ENCODE measurements around the gene BHLHA15. TPM values are rescaled to one million over a fixed set of nuclear protein-coding genes. Genes with fewer than 3 reads are reported as not detected.

Gene BHLHA15
- total RNA-seq, 2 experiments from 2014 or later, result 0.23 to 0.47 TPM

- intact Hi-C loops (cut with DNase I, micrococcal nuclease), result no loop called here
- no peak overlapping the region for H3K4me3 Mint-ChIP-seq
- peaks cover 7% of the 10 kb centered on the region for H3K36me3 Mint-ChIP-seq (ENCODE audit: low read depth)
- no peaks in the 10 kb centered on the region for H3K27me3 Mint-ChIP-seq
- ChIA-PET CTCF (interaction anchor here (0.5 kb wide), 1 partner anchor 170 kb away, joined by 6 read pairs; no protein-coding TSS in a partner anchor), POLR2A (interaction anchor here (0.6 kb wide), 1 partner anchor 36 kb away, joined by 3 read pairs; no protein-coding TSS in a partner anchor)
- ATAC-seq, result no peak
- no peaks in the 10 kb centered on the region for H3K9me3 Mint-ChIP-seq (ENCODE audit: low read depth)
- peaks cover 14% of the 10 kb centered on the region for H3K4me1 Mint-ChIP-seq
- no peak for DNase-seq
- H3K27ac Mint-ChIP-seq, result no peak overlapping the region
Observed at GRCh38 chr7:98222533-98223195, 11.4 kb downstream of the BHLHA15 start.

- intact Hi-C loops (cut with DNase I, micrococcal nuclease), result no loop called here
- no peak overlapping the region for H3K27ac Mint-ChIP-seq
- H3K36me3 Mint-ChIP-seq (ENCODE audit: low read depth), result peaks cover 10% of the 10 kb centered on the region
- ChIA-PET POLR2A (no interaction called here), CTCF (no interaction called here)
- H3K4me1 Mint-ChIP-seq, result peaks cover 11% of the 10 kb centered on the region
- no peak for DNase-seq
- H3K9me3 Mint-ChIP-seq (ENCODE audit: low read depth), result no peaks in the 10 kb centered on the region
- H3K4me3 Mint-ChIP-seq, result no peak overlapping the region
- no peak for ATAC-seq
- no peaks in the 10 kb centered on the region for H3K27me3 Mint-ChIP-seq
Observed at GRCh38 chr7:98223351-98223897, 12.2 kb downstream of the BHLHA15 start.

- Mint-ChIP-seq H3K36me3 (ENCODE audit: low read depth) (peaks cover 9% of the 10 kb centered on the region), H3K9me3 (ENCODE audit: low read depth) (no peaks in the 10 kb centered on the region), H3K27me3 (no peaks in the 10 kb centered on the region), H3K4me1 (peaks cover 5% of the 10 kb centered on the region), H3K27ac (no peak overlapping the region), H3K4me3 (no peak overlapping the region)
- intact Hi-C loops (cut with DNase I, micrococcal nuclease), result no loop called here
- ChIA-PET CTCF (no interaction called here), POLR2A (no interaction called here)
- ATAC-seq (no peak), DNase-seq (no peak)
Observed at GRCh38 chr7:98223898-98224700, 12.9 kb downstream of the BHLHA15 start.

GRCh38 chr7:98224701-98225181, 13.5 kb downstream of the BHLHA15 start:
- intact Hi-C loops (cut with DNase I, micrococcal nuclease), result no loop called here
- ATAC-seq, result no peak
- Mint-ChIP-seq H3K4me1 (peaks cover 1% of the 10 kb centered on the region), H3K27me3 (no peaks in the 10 kb centered on the region), H3K4me3 (no peak overlapping the region), H3K9me3 (ENCODE audit: low read depth) (no peaks in the 10 kb centered on the region), H3K36me3 (ENCODE audit: low read depth) (peaks cover 9% of the 10 kb centered on the region), H3K27ac (no peak overlapping the region)
- POLR2A ChIA-PET, result no interaction called here
- CTCF ChIA-PET, result no interaction called here
- DNase-seq, result no peak

GRCh38 chr7:98225913-98226614, 14.8 kb downstream of the BHLHA15 start:
- Mint-ChIP-seq H3K36me3 (ENCODE audit: low read depth) (peaks cover 15% of the 10 kb centered on the region), H3K27me3 (no peaks in the 10 kb centered on the region), H3K4me3 (no peak overlapping the region), H3K27ac (no peak overlapping the region), H3K9me3 (ENCODE audit: low read depth) (no peaks in the 10 kb centered on the region), H3K4me1 (no peaks in the 10 kb centered on the region)
- ATAC-seq, result no peak
- no peak for DNase-seq
- CTCF ChIA-PET, result no interaction called here
- intact Hi-C loops (cut with DNase I, micrococcal nuclease), result no loop called here
- POLR2A ChIA-PET, result no interaction called here

GRCh38 chr7:98227939-98228338, 16.7 kb downstream of the BHLHA15 start:
- no peak for ATAC-seq
- Mint-ChIP-seq H3K27me3 (no peaks in the 10 kb centered on the region), H3K9me3 (ENCODE audit: low read depth) (no peaks in the 10 kb centered on the region), H3K4me3 (no peak overlapping the region), H3K36me3 (ENCODE audit: low read depth) (peaks cover 12% of the 10 kb centered on the region), H3K27ac (no peak overlapping the region), H3K4me1 (no peaks in the 10 kb centered on the region)
- no peak for DNase-seq
- intact Hi-C loops (cut with DNase I, micrococcal nuclease), result no loop called here
- ChIA-PET POLR2A (no interaction called here), CTCF (interaction anchor here (0.6 kb wide), 1 partner anchor 92 kb away, joined by 3 read pairs; no protein-coding TSS in a partner anchor)

GRCh38 chr7:98228801-98229200, 17.6 kb downstream of the BHLHA15 start:
- ATAC-seq, result no peak

GRCh38 chr7:98229441-98229840, 18.2 kb downstream of the BHLHA15 start:
- DNase-seq (no peak), ATAC-seq (no peak)
- no peaks in the 10 kb centered on the region for H3K27me3 Mint-ChIP-seq
- peaks cover 12% of the 10 kb centered on the region for H3K36me3 Mint-ChIP-seq (ENCODE audit: low read depth)
- ChIA-PET CTCF (interaction anchor here (0.7 kb wide), 1 partner anchor 118 kb away, joined by 6 read pairs; no protein-coding TSS in a partner anchor), POLR2A (no interaction called here)
- H3K4me3 Mint-ChIP-seq, result no peak overlapping the region
- intact Hi-C loops (cut with DNase I, micrococcal nuclease), result no loop called here
- no peaks in the 10 kb centered on the region for H3K4me1 Mint-ChIP-seq
- no peak overlapping the region for H3K27ac Mint-ChIP-seq
- no peaks in the 10 kb centered on the region for H3K9me3 Mint-ChIP-seq (ENCODE audit: low read depth)

More at GRCh38 chr7:98228801-98229200, 17.6 kb downstream of the BHLHA15 start:
- Mint-ChIP-seq H3K4me1 (no peaks in the 10 kb centered on the region), H3K9me3 (ENCODE audit: low read depth) (no peaks in the 10 kb centered on the region), H3K4me3 (no peak overlapping the region), H3K36me3 (ENCODE audit: low read depth) (peaks cover 12% of the 10 kb centered on the region), H3K27ac (no peak overlapping the region), H3K27me3 (no peaks in the 10 kb centered on the region)
- DNase-seq, result no peak
- CTCF ChIA-PET, result no interaction called here
- intact Hi-C loops (cut with DNase I, micrococcal nuclease), result no loop called here
- POLR2A ChIA-PET, result no interaction called here

- Mint-ChIP-seq H3K27ac (no peak overlapping the region), H3K27me3 (no peaks in the 10 kb centered on the region), H3K4me1 (no peaks in the 10 kb centered on the region), H3K4me3 (no peak overlapping the region), H3K9me3 (ENCODE audit: low read depth) (no peaks in the 10 kb centered on the region), H3K36me3 (ENCODE audit: low read depth) (peaks cover 14% of the 10 kb centered on the region)
- intact Hi-C loops (cut with DNase I, micrococcal nuclease), result no loop called here
- ATAC-seq (no peak), DNase-seq (no peak)
- CTCF ChIA-PET, result interaction anchor here (0.5 to 0.7 kb wide), 2 partner anchors 119 to 713 kb away, joined by 3 to 6 read pairs; no protein-coding TSS in a partner anchor
- POLR2A ChIA-PET, result no interaction called here
Observed at GRCh38 chr7:98229991-98230745, 18.9 kb downstream of the BHLHA15 start.

- Mint-ChIP-seq H3K4me1 (no peaks in the 10 kb centered on the region), H3K9me3 (ENCODE audit: low read depth) (no peaks in the 10 kb centered on the region), H3K4me3 (no peak overlapping the region), H3K27me3 (no peaks in the 10 kb centered on the region), H3K27ac (no peak overlapping the region), H3K36me3 (ENCODE audit: low read depth) (peaks cover 14% of the 10 kb centered on the region)
- ChIA-PET CTCF (interaction anchor here (0.5 kb wide), 1 partner anchor 714 kb away, joined by 3 read pairs; no protein-coding TSS in a partner anchor), POLR2A (no interaction called here)
- no peak for DNase-seq
- intact Hi-C loops (cut with DNase I, micrococcal nuclease), result no loop called here
- ATAC-seq, result no peak
Observed at GRCh38 chr7:98230746-98231471, 19.7 kb downstream of the BHLHA15 start.
